GM21576 (cell line): Measurements from ENCODE around the gene CA7.
A peak's percentile ranks its signal among the peaks of the same experiment; 100 is the strongest.

Experiments
- ATAC-seq: cut with Tn5 transposase; IDR thresholded peaks from one replicate; pipeline ENCODE4 v1.9.1; 2021; ENCODE audit warnings: mild to moderate bottlenecking, moderate library complexity; ENCODE audit not compliant: unreplicated experiment

The CA7 gene

DNA sequence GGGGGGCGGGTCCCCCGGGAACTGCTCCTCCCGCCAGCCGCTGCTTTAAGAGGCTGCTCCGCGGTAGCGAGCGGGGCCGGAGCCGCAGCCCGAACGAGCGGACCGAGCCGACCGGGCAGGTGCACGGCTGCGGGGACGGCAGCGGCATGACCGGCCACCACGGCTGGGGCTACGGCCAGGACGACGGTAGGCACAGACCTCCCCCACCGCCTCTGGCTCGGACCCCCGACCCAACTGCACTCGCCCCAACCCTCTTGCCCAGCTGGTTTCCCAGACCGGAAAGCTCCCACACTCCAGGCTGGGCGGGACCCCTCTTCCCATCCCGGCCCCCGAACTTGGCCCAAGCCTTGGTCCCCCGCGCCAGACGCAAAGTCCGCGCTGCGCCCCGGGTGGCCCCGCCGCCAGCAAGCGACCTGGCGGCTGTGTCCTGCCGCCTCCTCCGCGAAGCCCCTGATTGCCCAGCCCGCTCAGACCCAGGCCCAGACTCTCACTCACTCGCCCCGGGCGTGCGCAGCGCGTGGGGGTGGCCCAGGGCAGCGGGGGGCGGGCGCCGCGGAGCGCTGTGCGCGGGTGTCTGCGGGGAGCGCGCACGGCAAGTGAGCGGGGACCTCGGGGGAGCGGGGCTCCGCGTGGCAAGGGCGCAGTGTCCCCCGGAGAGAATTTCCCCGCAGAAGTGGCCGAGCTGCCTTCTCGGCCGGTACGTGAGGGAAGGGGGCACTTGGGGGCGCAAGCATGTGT, at the start of gene CA7:
Gene CA7, plus strand, starts transcription at position 73 of the 738 bp plus-strand sequence. Its CDS starts 74 bp downstream, at position 147.
- ATAC-seq, result no peak

DNA sequence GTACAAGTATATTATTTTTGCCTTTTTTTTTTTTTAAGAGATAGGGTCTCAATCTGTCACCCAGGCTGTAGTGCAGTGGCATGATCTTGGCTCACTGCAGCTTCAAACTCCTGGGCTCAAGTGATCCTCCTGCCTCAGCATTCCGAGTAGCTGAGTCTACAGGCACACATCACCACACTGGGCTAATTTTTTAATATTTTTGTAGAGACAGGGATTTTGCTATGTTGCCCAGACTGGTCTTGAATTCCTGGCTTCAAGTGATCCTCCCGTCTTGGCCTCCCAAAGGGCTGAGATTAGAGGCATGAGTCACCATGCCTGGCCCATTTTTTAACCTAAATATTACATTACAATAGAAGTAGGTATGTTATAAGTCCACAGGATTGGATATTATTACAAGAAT, 46.1 kb upstream of the CA7 start:
- ATAC-seq, result no peak

DNA sequence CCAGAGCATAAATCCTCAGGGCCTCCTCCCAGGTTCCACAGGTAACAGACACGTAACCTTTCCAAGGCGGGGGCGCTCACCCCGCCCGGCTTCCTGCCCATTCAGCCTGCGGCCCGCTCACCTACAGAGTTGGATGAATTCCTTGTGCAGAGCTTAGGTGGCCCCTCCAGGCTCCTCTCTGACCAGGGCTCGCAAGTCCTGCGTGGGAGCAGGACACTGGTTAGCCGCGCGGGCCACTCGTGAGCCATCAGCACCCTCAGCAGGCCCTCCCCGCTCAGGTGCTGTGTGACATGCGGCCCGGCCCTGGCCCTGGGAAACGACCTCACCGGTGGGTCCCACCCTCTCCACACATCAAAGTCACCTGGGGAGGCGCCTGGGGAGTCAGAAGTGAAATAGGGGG, 43.4 kb upstream of the CA7 start:
- ATAC-seq, result no peak

DNA sequence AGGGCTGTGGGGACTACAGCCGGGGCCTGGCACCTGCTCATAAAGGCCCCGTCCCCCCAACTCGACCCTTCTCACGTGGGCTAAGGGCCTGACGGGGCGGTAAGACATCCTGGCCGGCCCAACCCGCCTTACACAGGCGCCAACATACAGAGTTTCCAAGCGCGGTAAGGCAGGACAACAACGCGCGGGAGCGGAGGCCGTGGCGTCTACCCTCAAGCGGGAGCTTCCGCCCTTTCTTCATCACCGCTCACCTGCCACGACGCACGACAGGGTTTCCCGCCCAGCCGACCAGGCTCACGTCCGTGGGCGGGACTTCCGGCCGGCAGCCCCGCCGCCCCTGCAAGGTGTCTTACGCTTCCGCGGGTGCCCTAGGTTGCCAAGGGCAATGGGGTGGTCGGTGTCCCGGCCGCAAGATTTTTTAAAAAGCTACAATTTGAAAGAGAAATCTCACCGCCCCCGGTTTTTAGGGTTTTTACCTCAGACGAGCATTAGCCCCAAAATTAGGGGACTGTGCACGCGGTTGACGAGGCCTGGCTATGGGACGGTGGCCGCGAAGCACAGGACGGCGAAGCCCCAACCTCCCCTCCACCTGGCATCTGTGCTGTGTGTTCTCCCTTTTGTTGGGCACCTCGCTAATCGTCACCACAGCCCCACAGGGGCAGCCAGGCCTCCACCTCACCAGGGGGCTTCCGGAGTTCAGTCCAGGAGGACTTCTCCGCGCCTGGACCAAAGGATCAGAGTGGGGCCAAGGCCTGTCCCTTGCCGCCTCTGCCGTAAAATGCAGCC, 42.7 kb upstream of the CA7 start, which contains the start of gene TERB1:
Gene TERB1, minus strand, starts transcription at position 265 of the 786 bp plus-strand sequence. CDS start 4,786 bp downstream, outside the sequence.
- no peak for ATAC-seq

DNA sequence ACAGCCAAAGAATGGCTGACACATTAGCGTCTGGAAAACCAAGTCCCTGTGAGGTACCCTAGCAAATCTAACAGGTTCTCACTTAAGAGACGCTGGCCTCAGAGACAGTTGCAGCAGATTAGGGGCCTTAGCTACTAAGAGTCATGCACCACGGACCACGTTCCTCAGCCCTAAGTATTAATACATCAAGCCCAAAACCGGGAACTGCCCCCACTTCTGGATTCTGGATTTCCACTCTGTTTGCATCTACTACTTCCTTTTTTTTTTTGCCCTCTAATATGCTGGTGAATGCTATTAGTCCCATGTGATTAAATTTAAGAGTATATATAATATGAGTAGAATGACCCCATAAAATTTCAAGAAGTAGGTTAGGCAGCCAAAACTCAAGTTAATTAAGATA, 42.1 kb upstream of the CA7 start:
- ATAC-seq, result no peak

DNA sequence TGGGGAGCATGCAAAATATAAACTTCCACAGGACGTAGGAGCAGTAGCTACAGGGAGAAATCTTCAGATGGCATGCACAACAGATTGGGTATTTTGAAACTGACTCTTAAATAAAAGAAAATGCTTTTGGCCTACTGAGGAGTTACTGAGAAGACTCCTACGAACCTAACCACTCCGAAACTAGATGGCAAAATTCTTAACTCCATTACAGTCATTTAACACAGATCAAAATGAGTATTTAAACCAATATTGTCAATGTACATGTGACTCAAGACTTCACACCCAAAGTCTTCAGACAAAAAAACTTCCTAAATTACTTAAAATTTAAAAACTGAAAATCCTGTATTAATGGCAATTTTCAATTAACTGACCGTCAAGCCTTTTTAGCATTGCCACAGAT, 34.4 kb upstream of the CA7 start:
- ATAC-seq, result no peak

GRCh38 chr16:66810391-66810790, 33.8 kb upstream of the CA7 start:
- ATAC-seq, result no peak

DNA sequence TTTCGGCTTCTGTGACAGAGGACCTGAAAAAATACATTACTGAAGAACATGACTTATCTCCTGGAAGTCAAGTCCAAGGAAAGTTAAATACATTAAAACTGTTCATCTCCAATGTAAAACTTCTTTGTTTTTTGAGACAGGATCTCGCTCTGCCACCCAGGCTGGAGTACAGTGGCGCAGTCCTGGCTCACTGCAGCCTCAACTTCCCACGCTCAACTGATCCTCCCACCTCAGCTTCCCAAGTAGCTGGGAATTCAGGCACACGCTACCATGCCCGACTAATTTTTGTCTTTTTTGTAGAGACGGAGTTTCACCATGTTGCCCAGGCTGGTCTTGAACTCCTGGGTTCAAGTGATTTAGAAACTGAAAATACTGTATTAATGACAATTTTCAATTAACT, 33.2 kb upstream of the CA7 start:
- no peak for ATAC-seq

DNA sequence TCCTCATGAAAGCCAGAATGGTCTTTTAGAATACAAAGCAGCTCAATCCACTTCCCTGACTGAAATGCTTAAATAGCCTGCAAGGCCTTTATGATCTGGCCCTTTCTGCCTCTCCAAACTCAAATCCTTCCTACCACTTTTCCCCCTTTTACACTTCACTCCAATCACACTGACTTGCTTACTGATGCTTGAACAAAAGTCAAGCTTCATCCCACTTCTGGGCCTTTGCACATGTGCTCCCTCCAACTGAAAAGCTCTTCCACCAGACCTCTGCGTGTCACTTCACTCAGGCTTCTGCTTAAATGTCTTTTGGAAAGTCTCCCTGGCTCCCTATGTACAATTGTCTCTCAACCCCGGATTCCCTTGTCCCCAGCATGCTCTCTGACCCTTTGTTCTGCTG, 29.5 kb upstream of the CA7 start:
- ATAC-seq, result no peak

DNA sequence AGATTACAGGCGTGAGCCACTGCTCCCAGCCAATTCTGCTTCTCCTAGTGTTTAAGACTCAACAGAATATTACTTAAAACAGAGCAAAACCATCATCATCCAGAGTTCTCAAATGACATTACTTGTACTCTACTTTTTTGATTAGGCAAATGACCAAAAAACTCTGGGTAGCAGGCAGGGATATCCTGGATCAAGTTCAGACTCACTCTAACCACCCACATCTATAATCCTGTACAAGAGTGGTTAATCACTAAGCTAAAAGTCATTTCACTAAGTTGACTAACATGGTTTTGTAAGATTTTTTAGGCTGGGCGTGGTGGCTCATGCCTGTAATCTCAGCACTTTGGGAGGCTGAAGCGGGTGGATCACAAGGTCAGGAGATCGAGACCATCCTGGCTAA, 20.2 kb upstream of the CA7 start:
- ATAC-seq, result no peak

GRCh38 chr16:66830422-66831404, 13.5 kb upstream of the CA7 start, which contains the start of gene NAE1:
NAE1 (minus strand) TSS chr16:66830976; CDS start chr16:66830899, 77 bp downstream.
- ATAC-seq, result peak; percentile 86

DNA sequence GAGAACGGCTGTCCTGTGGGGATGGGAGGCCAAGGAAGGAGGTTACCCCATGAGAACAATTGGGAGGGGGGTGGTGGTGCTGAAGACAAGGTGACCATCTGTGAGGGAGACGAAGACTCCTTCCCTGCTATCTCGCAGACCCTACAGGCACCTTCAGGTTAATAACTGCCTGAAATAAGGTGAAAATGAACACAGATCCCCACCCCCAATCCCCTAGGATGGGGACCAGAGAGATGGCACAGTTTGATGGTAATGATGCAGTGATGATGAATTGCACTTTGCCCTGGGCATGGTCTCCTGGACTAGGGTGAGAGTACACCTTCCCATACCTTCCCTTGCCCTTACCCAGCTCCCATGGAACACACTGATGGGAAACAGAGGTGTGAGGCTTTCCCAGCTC, 12.0 kb upstream of the CA7 start:
- no peak for ATAC-seq

DNA sequence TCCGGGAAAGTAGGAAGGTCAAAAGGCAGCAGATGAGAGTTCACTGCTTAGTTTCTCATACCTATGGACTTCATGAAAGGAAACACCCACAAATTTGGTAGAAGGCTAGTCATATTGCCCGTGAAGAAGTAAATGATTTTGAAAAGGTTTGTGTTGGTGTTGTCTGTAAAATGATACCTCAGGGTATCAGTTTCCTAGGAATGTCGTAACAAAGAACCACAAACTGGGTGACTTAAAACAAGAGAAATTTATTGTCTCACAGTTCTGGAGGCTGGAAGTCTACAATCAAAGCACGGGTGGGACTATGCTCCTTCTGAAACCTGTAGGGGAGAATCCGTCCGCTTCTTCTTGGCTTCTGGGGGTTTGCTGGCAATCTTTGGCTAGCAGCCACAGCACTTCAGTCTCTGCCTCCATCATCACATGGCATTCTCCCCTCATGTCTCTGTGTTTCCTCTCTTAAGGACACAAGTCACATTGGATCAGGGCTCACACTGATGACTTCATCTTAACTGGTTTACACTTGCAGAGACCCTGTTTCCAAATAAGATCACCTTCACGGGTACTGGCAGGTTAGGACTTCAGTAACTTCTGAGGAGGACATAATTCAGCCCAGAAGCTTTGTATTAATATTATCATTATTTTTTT, 11.4 kb upstream of the CA7 start:
- no peak for ATAC-seq

- no peak for ATAC-seq
Observed at GRCh38 chr16:66834746-66835145, 9.5 kb upstream of the CA7 start.

- ATAC-seq, result no peak
Observed at GRCh38 chr16:66840883-66841282, 3.3 kb upstream of the CA7 start.

- ATAC-seq, result no peak
Observed at GRCh38 chr16:66841366-66841765, 2.8 kb upstream of the CA7 start.

DNA sequence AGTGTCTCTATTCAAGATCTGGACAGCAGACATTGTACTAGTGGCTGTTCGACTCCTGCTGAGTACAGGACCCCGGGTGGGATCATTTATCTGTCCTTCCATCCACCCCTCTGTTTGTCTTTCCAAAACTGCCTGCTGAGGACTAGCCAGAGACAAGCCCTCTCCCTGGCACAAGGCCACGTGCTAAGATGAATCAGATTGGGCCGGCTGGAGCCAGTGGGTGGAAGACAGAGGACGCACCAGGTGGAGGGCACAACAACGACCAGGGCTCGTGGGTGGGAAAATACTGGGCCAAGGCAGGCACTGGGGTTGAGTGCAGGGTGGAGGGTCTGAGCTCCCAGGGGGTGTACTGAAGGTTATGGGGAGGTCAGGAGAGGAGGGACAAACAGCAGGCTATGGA, 1.4 kb upstream of the CA7 start:
- ATAC-seq, result no peak

DNA sequence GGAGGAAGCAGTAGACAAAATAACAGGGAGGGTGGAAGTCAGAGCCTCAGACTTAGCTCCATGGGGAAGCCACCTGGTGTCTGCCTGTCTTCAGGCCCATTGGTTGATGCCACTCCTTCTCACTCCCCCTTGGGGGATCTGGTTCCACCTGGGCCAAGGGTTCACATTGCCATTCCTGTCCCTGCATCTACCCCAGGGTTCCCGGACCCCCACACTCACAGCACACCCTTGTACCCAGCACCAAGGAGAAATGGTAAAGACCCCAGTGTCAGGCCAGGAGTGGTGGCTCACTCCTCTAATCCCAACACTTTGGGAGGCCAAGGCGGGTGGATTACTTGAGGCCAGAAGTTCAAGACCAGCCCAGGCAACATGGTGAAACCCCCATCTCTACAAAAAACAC, 1.0 kb upstream of the CA7 start:
- ATAC-seq, result no peak

GRCh38 chr16:66844009-66844341, 239 bp upstream of the CA7 start:
- no peak for ATAC-seq

DNA sequence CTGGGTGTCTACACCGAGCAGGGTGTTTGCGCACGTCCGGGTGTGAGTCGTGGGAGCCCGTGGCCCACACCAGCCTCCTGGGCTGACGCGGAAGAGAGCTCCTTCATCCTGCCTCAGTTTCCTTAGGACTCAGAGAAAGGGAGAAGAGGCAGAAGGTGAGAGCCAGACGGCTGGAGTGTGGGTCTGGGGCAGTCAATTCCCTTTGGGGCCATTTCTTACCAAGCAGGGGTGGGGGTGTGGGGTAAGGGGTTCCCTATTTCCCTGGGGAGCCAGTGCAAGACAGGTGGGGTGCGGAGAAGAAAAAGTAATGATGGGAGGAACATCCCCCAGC, 831 bp downstream of the CA7 start:
- ATAC-seq, result no peak

GRCh38 chr16:66845791-66846221, 1.6 kb downstream of the CA7 start:
- ATAC-seq, result no peak
